Gastroesophageal sphincter (tissue), 3 donors: ENCODE results near the gene KIF1A.

Source experiments
- POLR2A ChIP-seq, 2 donors: fragments of 450-650 bp; IDR thresholded peaks; one replicate each; pipeline ENCODE4 v1.6.1; 2017; ENCODE audit warnings: antibody characterized with exemption in 2 of 2, mild to moderate bottlenecking in 2 of 2, moderate library complexity in 1 of 2
- POLR2AphosphoS5 ChIP-seq: sonication (generic); formaldehyde crosslinking; IDR thresholded peaks from one replicate; pipeline ENCODE4 v1.6.1; 2017; ENCODE audit warnings: antibody characterized with exemption
- TF ChIP-seq, protein P1 (sequence below), 4 experiments: fragments of 200-600 bp in 2 of 4; fragments of 450-650 bp in 2 of 4; sonication (generic) in 1 of 4; IDR thresholded peaks; one replicate each; pipeline ENCODE4 v1.5.1; 2017 to 2019; ENCODE audit warnings: antibody characterized with exemption in 4 of 4, mild to moderate bottlenecking in 2 of 4, moderate library complexity in 2 of 4

DNA sequence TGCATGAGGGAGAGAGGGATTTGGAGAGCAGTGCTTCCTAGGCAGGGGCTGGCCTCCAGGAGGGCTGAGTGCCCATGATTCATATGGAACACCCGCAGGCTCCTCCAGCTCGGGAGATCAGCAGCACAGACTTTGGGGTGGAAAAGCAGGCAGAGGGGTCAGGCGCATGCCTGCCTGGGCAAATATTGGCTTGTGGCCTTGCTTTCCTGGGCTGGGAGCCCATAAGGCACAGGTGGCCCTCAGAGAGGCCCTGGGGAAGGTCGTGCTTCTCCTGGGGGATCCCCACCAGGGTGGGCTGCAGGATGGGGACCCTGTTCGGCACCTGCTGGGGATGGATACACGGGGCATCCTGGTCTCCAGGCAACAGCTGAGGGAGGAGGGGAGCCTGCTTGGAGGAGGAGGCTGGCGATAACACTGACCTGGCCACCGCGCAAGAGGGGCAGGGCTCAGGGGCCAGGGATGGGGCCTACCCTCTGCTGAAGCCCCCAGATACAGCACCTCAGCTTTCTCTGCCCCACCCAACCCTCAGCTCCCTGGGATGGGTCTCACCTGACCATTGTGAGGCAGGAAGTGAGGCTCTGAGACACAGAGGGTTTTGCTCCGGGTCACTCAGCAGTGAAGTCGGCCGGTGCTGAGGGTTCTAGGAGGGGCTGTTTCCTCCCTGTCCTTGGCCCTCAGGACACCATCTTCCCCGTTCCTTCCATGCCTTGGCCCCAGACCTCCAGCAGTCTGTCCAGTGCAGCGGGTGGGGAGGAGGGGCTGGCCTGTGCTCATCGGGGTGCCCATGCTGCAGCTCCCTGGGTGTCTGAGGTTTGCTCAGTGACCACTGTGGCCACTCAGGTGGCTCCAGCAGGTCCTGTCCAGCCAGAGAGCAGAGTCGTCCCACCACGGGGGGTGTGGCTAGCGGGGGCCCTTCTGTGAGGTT, 116.3 kb downstream of the KIF1A start:
- no peak for TF ChIP-seq POLR2A (IDR thresholded peaks at IDR 0.05)
- no peak for TF ChIP-seq POLR2AphosphoS5
- TF ChIP-seq, protein P1, sequence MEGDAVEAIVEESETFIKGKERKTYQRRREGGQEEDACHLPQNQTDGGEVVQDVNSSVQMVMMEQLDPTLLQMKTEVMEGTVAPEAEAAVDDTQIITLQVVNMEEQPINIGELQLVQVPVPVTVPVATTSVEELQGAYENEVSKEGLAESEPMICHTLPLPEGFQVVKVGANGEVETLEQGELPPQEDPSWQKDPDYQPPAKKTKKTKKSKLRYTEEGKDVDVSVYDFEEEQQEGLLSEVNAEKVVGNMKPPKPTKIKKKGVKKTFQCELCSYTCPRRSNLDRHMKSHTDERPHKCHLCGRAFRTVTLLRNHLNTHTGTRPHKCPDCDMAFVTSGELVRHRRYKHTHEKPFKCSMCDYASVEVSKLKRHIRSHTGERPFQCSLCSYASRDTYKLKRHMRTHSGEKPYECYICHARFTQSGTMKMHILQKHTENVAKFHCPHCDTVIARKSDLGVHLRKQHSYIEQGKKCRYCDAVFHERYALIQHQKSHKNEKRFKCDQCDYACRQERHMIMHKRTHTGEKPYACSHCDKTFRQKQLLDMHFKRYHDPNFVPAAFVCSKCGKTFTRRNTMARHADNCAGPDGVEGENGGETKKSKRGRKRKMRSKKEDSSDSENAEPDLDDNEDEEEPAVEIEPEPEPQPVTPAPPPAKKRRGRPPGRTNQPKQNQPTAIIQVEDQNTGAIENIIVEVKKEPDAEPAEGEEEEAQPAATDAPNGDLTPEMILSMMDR (IDR thresholded peaks at IDR 0.05): no peak
